ENCODE data around the gene MALSU1.
"Not testable (repeated sequence)": the region's sequence is repeated elsewhere in the genome, so short reads cannot be mapped to it uniquely, and the experiment has no call there.

The MALSU1 gene

DNA sequence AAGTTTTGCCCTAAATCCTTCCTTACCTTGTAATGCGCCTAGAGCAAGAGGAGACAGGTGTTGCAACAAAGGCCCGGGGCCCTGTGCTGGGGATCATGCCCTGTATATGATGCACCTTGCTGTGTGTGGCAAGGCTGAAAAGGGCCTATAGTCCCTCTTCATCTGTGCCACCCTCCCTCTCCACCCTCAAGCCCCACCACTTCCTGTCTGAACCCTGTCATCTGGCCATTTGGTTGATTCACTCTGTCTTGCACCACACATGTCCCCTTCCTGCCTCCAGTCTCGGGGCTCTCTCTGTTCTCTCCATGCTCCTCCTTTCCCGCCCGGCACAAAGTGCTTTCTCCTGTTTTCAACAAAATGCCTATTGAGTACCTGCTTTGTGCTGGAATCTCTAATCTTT lies 11.5 kb upstream of the MALSU1 start:
- no peak for DNase-seq

DNA sequence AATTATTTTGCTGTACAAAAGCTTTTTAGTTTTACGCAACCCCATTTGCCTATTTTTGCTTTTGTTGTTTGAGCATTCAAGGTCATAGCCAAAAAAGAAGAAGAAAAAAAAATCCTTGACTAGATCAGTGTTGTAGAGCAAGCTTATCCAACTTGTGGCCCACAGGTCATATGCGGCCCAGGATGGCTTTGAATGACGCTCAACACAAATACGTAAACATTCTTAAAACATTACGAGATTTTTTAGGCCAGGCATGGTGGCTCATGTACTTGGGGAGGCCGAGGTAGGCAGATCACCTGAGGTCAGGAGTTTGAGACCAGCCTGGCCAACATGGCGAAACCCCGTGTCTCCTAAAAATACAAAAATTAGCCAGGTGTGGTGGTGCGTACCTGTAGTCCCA lies 8.1 kb upstream of the MALSU1 start:
- DNase-seq = no peak

DNA sequence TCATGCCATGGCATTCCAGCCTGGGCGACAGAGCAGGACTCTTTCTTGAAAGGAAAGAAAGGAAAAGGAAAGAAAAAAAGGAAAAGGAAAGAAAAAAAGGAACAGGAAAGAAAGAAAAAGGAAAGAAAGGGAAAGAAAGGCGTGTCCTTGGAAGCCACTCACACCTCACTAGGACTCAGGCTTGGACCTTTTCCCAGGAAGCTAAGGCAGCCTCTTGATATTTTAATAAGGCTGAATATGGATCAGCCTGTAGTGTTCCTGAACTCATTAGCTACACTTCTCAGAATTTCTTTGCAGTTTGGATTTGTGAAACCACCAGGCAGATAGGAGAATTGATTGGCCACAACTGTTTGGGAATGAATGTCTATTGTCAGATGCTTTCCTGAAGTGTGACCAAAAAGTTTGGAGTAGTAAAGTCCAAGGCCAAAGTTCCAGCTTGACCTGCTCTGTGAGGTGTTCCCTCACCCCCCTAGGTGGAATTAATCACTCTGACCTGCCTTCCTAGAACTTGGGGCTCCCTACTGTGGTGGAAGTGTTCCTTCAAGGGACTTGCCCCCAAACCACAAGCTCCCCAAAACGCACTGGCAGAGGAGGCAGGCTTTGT lies 7.1 kb upstream of the MALSU1 start:
- DNase-seq = no peak

DNA sequence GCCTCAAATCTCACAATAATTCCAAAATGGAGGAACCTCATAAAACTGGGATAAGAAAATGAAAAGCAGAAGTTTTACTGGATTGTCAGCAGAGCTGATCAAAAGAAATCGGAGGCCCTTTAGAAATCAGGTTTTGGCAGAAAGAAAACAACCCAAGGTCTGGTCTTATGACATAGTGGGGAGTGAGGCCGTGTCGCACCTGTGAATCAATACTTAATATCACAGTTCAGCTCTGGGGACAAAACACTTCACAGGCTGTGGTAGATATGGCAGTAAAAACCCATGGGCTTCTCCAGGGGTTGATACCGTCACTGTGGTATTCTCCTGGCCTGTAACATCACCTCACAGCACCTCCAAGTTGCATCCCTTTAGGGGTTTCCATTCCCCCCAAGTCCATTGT lies 6.5 kb upstream of the MALSU1 start:
- no peak for DNase-seq

DNA sequence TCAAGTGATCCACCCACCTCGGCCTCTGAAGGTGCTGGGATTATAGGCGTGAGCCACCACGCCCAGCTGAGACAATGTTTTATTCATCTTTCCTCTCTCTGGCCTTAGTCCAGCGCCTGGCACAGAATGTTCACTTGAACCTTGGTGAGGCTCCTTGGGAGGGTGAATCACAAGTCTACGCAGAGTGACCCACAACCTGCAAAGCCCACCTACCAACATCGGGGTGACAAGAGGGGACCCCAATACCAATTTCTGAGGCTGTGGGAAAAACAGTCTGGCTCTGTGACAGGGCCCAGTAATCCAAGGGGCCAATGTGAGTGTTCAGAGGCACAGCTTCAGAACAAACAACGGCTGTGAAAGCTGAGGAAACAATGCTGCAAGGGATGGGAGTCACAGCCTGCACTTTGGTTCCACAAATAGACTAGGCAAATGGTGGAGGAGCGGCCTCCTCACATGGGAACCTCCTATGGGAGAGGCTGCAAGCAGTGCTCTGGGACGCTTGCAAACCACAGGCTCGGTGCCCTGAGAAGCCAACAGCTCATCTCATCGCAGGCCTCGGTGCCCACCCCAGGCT lies 5.6 kb upstream of the MALSU1 start:
- no peak for DNase-seq

DNA sequence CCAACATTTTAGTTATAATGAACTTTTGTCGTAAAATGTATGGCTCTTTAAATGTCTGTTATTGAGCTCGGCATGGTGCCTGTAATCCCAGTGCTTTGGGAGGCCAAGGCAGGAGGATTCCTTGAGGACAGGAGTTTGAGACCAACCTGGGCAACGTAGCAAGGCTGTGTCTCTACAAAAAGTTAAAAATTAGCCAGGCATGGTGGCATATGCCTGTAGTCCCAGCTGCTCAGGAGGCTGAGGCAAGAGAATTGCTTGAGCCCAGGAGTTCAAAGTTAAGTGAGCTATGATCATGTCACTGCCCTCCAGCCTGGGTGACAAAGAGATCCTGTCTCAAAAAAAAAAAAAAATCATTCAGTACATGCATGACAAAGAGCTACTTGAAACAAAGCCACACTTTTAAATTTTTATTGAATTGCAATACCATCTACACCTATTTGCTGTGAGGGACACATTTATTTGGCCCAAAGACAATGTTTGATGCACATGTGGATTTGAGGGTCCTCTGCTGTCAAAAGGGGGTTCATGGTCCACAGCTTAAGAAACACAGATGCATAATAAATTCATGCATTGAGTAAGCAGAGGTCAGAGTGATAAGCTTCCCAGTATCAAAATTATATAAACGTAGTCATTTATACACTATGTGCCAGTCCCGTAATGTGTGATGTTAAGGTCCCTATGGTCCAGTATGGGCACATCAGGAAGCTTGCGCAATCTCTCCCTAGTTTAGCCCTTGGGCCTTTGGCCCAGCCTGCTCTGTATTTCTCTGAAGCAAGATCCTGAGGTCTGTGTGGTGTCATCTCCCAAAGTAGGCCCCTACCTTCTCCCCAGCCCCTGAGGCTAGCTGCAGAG lies 4.4 kb upstream of the MALSU1 start:
- no peak for DNase-seq

DNA sequence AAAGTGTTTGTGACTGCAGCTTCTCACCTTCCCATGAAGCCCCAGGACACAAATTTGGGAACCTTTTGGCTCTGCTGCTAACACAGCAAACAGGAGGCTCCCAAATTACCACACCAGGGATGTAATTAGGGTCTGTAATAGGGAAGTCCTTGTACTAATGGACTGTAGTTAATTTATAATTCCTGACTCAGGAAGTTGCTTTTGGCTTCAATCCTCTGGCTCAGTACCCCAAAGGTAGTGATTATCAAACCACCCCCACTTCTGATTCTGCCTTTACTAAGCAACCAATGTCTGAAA lies 3.8 kb upstream of the MALSU1 start:
- DNase-seq = no peak

DNA sequence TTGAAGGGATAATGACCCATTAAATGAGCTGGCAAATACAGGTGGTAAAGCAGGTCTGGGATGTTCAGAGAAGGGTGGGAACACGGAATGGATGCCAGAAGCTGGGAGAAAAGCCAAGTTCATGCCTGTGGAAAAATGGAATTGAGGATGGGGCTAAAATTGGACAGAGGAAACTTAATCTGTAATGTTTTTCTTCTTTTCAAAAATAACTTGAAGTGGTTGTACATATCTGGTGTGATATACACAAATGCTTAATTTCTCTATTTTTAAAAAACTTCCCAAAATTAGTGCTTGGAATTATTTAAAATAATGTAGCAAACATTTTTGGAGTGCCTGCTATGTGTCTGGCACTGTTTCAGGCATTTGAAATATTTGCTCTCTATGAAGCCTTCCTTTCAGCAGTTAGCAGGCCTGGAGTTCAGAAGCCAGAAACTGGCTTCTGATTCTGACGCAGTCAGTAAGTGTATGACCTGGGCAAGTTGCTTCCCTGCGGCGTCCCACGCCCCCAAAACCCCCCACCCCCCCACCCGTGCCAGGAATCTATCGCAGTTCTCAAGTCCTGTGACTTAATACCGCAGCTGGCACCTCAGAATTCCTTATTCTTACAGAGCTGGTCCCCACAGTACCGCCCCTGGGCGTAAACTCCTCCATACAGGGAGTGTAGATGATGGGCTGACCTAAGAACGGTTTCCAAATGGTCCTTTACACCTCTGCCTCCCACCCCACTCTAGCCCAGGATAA lies 828 bp upstream of the MALSU1 start:
- DNase-seq = no peak

DNA sequence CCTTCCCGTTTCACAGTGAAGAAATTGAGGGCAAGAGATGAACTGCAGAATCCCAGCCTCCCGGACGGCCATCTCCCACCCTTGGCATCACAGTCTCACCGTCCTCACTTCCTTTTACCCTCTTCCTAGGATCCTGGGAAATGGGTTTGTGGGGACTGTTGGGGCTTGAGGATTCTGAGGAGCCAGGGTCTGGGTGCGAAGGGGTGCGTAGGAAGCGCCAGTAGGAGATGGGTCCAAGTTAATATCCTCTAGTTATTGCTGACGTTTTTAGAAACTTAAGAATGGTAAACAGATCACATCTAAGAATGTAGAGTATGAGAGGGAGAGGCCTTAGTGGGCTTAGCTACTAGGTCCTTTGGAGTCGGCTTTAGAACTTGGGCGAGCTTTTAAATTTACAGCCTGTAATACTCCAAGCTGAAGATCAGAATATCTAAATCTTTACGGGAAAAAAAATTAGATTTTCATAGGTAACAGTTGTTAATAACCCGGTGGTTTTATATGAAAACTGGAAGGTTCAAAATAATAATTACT lies 696 bp downstream of the MALSU1 start:
- no peak for DNase-seq

DNA sequence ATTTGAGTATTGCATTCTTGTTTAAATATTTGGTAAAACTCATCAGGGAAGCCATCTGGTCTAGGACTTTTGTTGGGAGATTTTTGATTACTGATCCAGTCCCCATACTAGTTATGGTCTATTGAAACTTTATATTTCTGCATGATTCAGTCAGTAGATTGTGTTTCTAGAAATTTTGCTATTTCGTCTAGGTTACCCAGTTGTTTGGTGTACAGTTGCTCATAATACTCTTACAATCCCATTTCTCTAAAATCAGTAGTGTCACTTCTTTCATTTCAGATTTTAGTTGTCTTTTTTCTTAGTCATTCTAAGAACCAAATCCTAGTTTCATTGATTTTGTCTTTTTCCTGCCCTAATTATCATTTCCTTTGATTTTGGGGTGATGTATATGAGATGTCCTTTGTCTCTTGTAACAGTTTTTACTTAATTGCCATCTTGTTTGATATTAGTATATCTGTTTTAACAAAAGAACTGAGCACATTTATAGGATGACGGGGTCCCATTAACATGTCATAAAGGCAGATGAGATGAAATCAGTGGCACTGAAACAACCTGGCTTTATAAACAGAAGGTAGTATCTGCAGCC lies 7.9 kb downstream of the MALSU1 start:
- no peak for DNase-seq

DNA sequence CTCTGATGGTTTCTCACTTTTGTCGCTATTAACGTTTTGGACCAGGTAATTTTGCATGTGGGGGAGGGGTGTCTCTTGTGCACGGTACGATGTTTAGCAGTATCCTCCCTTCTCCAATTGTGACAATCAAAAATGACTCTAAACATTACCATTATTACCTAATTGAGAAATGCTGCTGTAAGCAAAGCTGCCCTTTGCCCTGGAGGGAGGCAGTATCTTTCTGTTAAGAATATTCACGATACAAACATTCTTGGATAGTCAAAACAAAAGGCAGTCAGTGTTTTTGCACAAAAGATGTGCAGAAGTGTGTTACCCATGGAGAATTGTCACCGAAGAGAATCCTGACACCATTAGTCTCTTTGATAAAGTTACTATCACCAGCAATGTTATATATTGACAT lies 9.6 kb downstream of the MALSU1 start:
- no peak for DNase-seq

DNA sequence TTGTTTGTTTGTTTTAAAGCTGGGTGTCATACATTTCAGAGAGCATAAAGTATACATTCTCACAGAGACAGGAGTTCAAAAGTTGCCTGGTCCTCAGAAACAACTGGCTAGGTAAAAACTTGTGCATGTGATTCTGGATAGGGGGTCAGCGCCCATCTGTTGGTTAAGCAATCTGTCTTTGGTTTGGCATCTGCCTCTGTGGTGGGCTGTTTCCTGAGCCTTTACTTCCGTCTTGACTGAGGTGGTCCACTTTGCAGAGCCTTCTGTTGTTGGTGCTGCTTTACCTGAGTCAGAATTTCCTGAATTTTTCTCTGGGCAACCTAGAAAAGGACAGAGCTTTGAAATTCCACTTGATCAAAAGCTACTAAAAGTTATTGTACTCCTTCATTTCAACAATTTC lies 13.0 kb downstream of the MALSU1 start:
- not testable (repeated sequence) for DNase-seq

DNA sequence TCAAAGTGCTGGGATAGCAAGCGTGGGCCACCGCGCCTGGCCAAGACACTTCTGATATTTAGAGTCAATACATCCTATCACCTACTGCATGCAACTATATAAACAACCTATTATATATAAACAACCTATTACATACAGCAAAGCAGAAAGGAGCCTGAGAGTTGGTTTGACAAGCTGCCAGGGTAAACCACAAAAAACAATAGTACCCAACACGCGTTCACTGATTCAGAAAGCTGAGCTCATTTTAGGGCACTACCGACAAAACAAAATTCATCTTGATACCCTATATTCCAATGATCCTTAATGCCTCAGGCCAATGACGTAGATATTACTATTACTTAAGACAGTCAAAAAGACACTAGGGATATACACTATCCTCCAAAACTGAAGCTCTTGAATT lies 16.2 kb downstream of the MALSU1 start:
- DNase-seq = no peak

DNA sequence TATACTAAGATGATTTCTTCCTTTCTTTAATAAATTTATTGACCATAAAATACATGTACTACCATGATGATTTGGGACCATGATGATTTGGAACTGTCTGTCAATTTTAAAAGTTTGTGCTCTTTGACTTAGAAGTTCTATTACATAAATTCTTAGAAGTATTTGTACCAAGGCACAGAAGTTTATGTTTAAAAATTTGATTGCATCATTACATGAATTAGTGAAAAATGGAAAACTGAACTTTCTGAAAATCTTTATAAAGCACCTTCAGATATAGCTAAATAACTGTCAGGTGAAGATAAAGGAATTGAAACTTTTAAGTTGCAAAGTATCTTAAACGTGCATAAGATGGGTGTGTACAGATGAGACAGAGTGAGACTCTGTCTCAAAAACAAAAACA lies 32.0 kb downstream of the MALSU1 start:
- DNase-seq = no peak

DNA sequence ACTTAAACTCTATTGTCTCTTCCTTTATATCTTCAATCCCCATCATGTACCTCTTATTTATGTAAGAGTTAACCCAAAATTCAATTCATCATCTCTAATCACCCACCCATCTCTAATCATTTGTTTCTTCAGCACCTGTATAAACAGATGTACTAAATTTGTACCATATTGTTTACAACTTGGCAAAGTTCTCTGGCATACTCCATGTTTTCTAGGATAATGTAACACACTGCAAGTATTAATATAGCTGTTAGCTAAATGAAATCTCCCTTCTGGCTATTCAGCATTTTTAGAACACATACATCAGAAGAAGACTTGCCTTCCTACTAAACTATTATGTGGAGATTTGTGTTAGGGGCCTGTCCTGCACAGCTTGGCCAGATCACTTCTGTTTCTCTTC lies 33.1 kb downstream of the MALSU1 start:
- no peak for DNase-seq

DNA sequence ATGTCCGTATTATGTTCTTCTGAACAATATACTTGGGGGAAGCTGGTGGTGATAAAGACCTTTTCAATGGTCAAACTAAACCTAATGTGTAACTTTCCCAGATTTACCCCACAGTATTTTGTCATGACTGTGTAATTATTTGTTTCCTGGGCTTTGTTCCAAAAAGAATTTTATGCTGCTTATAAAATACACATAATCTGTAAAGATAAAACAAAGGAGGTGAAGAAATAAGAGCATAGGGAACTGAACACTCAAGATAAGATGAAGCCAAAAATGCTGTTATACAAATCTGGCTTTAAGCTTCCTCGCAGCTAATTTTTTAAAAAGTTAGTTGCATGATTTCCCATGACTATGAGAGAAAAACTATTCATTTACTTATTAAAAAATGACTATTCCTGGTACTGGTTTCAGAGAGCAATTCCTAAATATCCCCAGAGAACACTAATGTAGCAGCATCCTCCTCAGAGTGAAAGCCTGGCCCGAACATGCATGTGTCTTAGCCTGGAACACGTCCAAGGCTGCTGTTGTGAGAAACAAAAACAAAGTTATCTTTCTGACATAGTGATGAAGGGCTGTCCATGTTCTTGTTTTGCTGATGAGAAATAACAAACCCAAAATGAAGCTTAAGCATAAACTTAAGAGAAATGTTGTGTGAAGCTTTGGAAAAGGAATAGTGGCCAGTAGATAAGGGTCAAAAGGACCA lies 33.9 kb downstream of the MALSU1 start:
- DNase-seq = no peak

DNA sequence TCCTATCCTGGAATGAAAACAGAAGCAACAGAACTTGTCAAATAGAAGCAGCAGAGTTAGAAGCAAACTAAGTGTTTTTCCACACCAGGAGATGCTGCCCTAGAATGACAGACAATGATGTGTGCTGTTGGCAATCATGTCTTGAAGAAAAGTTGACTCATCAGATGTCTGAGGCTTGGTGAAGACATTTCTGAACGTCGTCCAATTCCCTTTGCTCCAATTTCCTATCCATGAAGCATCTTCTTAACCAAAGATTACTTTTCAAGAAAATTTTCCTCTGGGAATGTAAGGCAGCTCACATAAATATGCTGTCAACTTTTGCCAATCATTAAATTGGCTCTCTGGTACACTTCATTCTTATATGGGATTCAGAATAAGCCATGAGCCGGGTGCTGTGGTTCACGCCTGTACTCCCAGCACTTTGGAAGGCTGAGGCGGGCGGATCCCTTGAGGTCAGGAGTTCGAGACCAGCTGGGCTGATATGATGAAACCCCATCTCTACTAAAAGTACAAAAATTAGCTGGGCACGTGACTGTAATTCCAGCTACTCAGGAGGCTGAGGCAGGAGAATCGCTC lies 34.6 kb downstream of the MALSU1 start:
- DNase-seq = no peak

DNA sequence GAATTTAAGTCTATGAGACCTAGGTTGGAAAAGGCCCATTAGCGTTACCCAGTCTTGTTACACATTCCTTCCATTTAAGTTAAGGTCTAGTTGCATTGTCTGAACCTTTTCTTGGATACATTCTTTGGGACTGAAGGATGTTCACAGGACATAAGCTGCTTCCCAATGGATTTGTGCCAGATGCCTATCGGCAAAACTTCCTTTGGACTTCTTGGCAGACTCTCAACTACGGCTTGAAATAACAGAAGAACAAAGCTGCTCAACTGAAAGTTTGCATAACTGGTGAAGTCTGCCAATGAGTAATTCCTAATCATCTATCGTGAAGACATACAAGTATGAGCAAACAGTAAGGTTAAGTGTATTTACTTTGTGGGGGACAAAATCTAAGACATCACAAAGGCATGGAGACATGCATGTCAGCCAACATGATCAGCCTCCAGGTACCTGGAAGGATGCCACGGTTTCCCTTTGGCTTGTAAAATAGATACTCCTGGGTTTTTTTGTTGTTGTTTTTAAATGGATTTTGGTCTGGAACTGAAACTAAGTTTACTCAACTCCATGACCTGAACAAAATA lies 35.4 kb downstream of the MALSU1 start:
- DNase-seq = no peak

DNA sequence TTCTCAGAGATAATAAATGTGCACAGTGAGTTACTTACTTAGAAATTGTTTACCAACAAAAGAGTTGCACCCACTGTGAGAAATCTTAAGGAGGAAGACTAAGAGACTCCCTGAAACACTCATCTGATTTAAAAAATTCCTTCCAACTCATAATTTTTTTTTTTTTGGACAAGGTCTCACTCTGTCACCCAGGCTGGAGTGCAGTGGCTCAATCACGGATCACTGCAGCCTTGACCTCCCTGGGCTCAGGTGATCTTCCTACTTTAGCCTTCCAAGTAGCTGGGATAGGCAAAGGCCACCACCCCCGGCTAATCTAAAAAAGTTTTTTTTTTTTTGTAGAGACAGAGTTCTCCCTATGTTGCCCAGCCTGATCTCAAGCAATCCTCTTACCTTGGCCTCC lies 36.0 kb downstream of the MALSU1 start:
- DNase-seq = no peak

DNA sequence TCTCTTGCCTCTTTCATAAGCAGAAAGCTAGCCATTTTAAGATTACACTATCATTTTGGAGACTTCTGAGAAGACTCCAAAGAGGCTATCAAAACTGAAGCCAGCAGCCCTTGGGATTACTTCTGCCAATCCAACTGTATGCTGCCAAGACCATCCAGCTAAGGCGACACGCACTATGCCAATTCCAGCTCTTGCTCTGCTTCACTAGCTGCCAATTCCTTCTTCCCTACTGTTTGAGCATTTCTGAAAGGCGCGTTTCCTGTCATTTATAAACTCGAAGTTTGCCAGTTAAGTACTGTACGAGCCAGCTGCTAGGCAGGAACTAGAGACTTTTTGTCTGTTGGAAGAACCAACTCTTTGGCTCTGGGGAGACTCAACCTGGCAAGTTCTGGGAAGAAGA lies 36.5 kb downstream of the MALSU1 start:
- DNase-seq = no peak

DNA sequence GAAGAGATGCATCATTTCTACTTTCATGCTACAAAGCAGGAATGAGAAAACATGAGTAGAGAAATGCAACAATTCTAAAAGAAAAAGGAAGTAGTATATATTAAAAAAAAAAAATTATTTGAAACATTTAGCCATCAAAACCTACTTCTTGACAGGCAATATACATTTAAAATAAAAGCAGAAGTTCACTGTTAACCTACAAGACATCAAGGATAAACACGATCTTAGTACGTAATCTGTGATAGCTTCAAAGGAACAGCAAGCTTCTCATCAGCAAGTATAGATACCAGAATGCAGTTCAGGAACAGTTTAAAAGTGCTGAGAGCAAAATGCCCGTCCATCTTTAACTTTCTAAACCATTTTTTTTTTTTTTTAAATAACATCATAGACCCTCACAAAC lies 36.9 kb downstream of the MALSU1 start:
- no peak for DNase-seq

DNA sequence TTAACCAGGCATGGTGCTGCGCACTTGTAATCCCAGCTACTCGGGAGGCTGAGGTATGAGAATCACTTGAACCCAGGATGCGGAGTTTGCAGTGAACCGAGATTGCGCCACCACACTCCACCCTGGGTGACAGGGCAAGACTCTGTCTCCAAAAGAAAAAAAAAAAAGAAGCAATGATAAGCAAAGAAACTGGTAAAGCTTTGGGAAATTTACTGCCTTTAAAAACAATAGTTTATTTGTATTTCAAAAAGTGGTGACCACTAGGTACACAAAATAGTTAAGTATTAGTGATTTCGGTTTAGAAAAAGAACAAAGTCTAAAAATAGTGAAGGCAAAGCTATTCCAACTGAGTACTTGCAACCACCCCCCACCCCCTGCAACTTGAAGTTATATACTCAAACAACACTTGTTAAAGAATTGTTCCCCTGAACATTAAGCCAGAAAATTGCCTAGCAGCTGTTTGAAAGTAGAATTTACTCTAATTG lies 37.7 kb downstream of the MALSU1 start:
- DNase-seq = no peak
